SU-DHL-6 (cell line): ENCODE data around the gene HMCN2.

Experiments
- H2AFZ ChIP-seq: fragments of 200-600 bp; sonication (generic); 2 replicates; pipeline ENCODE4 v1.6.1; 2014; ENCODE audit warnings: low read depth, mild to moderate bottlenecking, moderate library complexity, mixed read lengths, antibody characterized with exemption, low read length; ENCODE audit not compliant: severe bottlenecking
- H3F3A ChIP-seq: fragments of 200-600 bp; shearing (Covaris generic); 2 replicates; pipeline ENCODE4 v1.6.0; 2016; ENCODE audit warnings: antibody characterized with exemption, mild to moderate bottlenecking; ENCODE audit not compliant: insufficient read depth
- H3K27ac ChIP-seq: fragments of 200-600 bp; sonication (generic); 2 replicates; pipeline ENCODE4 v1.5.1; 2016; ENCODE audit warnings: low read depth, mild to moderate bottlenecking, low read length, moderate library complexity, mixed read lengths
- H3K27me3 ChIP-seq: fragments of 200-600 bp; sonication (generic), shearing (Covaris generic); 2 replicates; pipeline ENCODE4 v1.6.0; 2014; ENCODE audit warnings: mild to moderate bottlenecking, low read length
- H3K36me3 ChIP-seq: fragments of 200-600 bp; sonication (generic); 2 replicates; pipeline ENCODE4 v1.6.1; 2014; ENCODE audit warnings: mild to moderate bottlenecking, low read length, mixed read lengths
- H3K4me2 ChIP-seq: fragments of 300-600, 200-600 bp; shearing (Covaris generic), sonication (generic); 2 replicates; pipeline ENCODE4 v1.6.0; 2014; ENCODE audit warnings: low read length, low read depth, mild to moderate bottlenecking; ENCODE audit not compliant: poor library complexity, severe bottlenecking
- H3K4me3 ChIP-seq: fragments of 200-600 bp; sonication (generic); 2 replicates; pipeline ENCODE4 v1.5.1; 2014; ENCODE audit warnings: antibody characterized with exemption, low read length, mild to moderate bottlenecking, mixed read lengths; ENCODE audit not compliant: insufficient read depth, poor library complexity, severe bottlenecking
- H3K79me2 ChIP-seq: fragments of 200-600 bp; sonication (generic); 2 replicates; pipeline ENCODE4 v1.6.1; 2014; ENCODE audit warnings: mild to moderate bottlenecking, low read length, moderate library complexity; ENCODE audit not compliant: insufficient read depth
- H3K9ac ChIP-seq: fragments of 200-600 bp; sonication (generic); 2 replicates; pipeline ENCODE4 v1.7.0; 2014; ENCODE audit warnings: mild to moderate bottlenecking, low read length
- H3K9me2 ChIP-seq: fragments of 200-600 bp; sonication (generic); replicated peaks from 2 replicates; pipeline ENCODE4 v1.6.1; 2014; ENCODE audit warnings: low read length; ENCODE audit not compliant: insufficient read depth
- H3K9me3 ChIP-seq: fragments of 200-600 bp; sonication (generic); 2 replicates; pipeline ENCODE4 v1.6.1; 2014; ENCODE audit warnings: low read length, mixed read lengths; ENCODE audit not compliant: insufficient read depth
- H4K20me1 ChIP-seq: fragments of 200-600 bp; sonication (generic); 2 replicates; pipeline ENCODE4 v1.6.1; 2014; ENCODE audit warnings: low read depth, mild to moderate bottlenecking, antibody characterized with exemption, low read length, moderate library complexity, mixed read lengths
- CTCF ChIP-seq: fragments of 200-600 bp; sonication (generic); IDR thresholded peaks from one replicate; pipeline ENCODE4 v1.5.1; 2017; ENCODE audit warnings: antibody characterized with exemption, mild to moderate bottlenecking, low read length, moderate library complexity; ENCODE audit not compliant: insufficient read depth, poor library complexity, severe bottlenecking
- EZH2phosphoT487 ChIP-seq: fragments of 200-600 bp; sonication (generic), shearing (Covaris generic); conservative IDR thresholded peaks from 2 replicates; pipeline ENCODE4 v1.6.1; 2018; ENCODE audit warnings: mild to moderate bottlenecking, antibody characterized with exemption, low read length, moderate library complexity, mixed read lengths

The HMCN2 gene

GRCh38 chr9:130345897-130346385 lies 80.4 kb downstream of the HMCN2 start:
- Histone ChIP-seq H3K27me3 (no peaks in the 10 kb centered on the region), H3K9me3 (no peaks in the 10 kb centered on the region), H3K36me3 (no peaks in the 10 kb centered on the region), H3K9me2 (no peaks in the 10 kb centered on the region), H2AFZ (no peak overlapping the region), H4K20me1 (no peaks in the 10 kb centered on the region), H3K9ac (no peak overlapping the region), H3K4me3 (no peak overlapping the region), H3K27ac (no peak overlapping the region), H3F3A (no peaks in the 10 kb centered on the region), H3K4me2 (no peak overlapping the region), H3K79me2 (no peaks in the 10 kb centered on the region)
- TF ChIP-seq EZH2phosphoT487 (no peak), CTCF (no peak)

- Histone ChIP-seq H3K9me3 (no peaks in the 10 kb centered on the region), H3K9ac (no peak overlapping the region), H3K4me3 (no peak overlapping the region), H3K4me2 (no peak overlapping the region), H2AFZ (no peak overlapping the region), H3K36me3 (no peaks in the 10 kb centered on the region), H3F3A (no peaks in the 10 kb centered on the region), H3K27me3 (no peaks in the 10 kb centered on the region), H3K9me2 (no peaks in the 10 kb centered on the region), H3K27ac (no peak overlapping the region), H3K79me2 (no peaks in the 10 kb centered on the region), H4K20me1 (no peaks in the 10 kb centered on the region)
- TF ChIP-seq EZH2phosphoT487, result no peak
- TF ChIP-seq CTCF, result no peak
Measured at GRCh38 chr9:130346431-130346830, 80.9 kb downstream of the HMCN2 start.

GRCh38 chr9:130347036-130347435 lies 81.5 kb downstream of the HMCN2 start:
- Histone ChIP-seq H3K27ac (no peak overlapping the region), H3K9me3 (no peaks in the 10 kb centered on the region), H3K36me3 (no peaks in the 10 kb centered on the region), H4K20me1 (no peaks in the 10 kb centered on the region), H3K27me3 (no peaks in the 10 kb centered on the region), H3K79me2 (no peaks in the 10 kb centered on the region), H3K9me2 (no peaks in the 10 kb centered on the region), H2AFZ (no peak overlapping the region), H3K4me2 (no peak overlapping the region), H3K4me3 (no peak overlapping the region), H3F3A (no peaks in the 10 kb centered on the region), H3K9ac (no peak overlapping the region)
- no peak for TF ChIP-seq EZH2phosphoT487
- TF ChIP-seq CTCF, result no peak
